Measurements from ENCODE around the gene GPD2.

The GPD2 gene

DNA sequence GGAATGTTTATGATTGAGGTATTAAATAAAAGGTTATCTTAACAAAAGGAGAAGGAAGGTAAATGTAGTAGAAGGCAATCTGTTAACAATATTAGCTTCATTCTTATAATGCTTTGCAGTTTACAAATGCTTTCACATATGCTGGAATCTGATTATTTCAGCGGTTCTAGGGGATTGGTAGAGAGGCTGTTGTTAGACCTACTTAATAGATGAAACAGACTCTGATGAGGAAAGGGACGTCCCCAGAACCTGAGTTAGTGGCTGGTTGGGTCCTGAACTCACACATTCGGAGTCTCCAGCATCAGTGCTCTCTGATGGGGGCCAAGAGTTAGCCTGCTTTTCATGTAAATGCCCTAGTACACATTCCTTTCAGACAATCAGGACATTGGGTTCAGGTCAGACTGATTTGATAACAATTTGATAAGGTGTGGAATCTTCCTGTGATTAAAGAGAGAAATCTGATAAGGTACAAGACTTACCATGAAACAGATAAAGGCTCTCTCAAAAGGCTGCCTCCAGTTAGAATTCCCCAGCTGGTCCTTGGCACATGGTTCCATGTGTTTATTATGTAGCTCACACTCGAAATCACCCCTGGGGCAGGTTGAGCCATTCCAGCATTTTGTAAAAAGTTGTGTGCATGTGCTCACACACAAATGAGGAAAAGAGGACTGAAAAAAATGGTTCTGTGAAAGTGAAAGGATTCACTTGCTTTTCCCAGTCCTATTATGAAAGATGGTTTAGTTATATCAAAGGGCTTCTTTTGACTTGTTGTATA lies 103.1 kb downstream of the GPD2 start:
- no peak for DNase-seq

DNA sequence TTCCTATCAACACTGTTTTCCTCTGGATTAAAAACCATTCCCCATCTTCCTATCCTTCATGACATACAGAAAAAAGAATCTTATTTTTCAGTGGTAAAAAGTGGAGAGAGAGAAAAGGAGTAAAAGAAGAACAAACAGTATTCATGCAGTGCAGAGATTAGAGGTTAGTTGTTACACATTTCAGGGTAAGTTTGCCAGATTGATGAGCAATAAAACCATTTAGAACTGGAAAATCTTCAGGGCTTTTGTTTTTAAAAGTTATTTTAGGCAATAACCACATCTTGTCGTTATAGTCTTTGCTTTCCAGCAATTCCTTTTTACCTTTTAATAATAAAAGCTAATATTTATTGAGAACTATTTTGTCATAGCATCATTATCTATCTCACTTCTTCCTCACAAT lies 104.5 kb downstream of the GPD2 start:
- no peak for DNase-seq

GRCh38 chr2:156541229-156541628 lies 105.0 kb downstream of the GPD2 start:
- DNase-seq = no peak

DNA sequence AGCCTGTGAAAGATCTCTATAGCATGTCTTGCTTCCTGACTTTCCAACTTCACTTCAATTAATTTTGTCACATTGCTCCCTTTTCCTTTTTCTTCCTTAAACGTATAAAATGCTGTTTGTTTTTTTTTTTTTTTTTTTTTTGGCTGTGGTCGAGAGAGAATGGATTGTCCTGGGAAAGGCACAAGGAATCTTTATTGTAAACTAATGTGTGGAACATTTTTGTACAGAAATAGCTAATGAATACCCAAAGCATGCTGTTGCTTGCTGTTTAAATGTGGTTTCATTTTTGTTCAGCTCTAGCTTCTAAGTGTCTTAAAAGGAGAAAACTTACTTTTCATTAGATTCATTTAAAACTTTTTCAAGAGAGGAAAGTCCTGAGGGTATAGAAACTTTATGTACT lies 105.5 kb downstream of the GPD2 start:
- DNase-seq = no peak

DNA sequence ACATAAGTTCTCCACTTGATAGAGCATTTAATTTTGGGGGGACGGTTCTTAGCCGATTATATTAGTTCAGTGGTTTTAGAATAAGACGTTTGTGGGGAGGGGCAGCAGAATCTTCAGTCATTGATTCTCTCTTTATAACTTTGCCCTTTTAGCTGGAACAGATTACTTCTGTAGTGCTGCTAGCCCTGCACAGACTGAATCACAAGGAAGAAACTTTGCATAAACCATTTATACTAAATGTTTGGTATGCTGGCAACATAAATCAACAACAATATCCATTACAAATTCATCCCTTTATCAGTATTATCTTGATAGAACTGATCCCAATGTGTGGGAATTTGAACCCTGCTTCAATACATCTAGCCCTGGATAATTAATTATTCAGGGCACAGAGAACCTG lies 112.2 kb downstream of the GPD2 start:
- no peak for DNase-seq

DNA sequence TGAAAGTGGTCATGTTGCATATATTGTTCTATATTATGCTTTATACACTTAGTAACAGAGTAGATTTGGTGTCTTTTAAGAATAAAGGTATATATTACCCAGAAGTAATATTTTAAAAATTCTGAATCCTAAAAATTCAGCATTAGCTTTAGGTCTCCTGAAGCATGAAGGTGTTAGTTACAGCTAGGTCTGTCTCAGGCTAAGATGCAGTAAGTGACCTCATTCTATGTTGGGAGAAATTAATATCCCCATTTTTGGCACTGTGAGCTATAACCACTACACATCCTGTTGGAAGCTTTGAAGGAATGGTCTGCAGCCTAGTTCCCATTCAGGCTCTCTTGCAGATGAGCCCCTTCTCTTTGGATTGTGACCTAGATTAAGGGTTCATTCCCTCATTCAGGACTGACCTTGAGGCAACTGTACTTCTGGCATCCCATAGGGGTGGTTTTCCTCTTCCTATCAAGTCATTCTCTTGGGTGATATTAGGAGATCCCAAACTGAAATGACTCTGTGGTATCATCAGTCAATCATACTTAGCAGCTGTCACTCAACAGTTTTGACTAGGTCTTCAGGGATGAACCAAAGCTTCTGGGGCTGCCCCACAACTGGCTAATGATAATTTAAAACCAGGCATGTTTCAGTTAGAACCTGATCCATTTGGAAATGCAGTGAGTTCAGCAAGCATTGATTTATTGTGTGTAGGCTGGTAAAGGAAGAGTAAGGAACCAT lies 117.7 kb downstream of the GPD2 start:
- no peak for DNase-seq

- no peak for DNase-seq
Observed at GRCh38 chr2:156561326-156561725, 125.1 kb downstream of the GPD2 start.

GRCh38 chr2:156562124-156562523 lies 125.9 kb downstream of the GPD2 start:
- DNase-seq = peak; percentile 69

GRCh38 chr2:156563994-156564753 lies 128.0 kb downstream of the GPD2 start:
- no peak for DNase-seq

DNA sequence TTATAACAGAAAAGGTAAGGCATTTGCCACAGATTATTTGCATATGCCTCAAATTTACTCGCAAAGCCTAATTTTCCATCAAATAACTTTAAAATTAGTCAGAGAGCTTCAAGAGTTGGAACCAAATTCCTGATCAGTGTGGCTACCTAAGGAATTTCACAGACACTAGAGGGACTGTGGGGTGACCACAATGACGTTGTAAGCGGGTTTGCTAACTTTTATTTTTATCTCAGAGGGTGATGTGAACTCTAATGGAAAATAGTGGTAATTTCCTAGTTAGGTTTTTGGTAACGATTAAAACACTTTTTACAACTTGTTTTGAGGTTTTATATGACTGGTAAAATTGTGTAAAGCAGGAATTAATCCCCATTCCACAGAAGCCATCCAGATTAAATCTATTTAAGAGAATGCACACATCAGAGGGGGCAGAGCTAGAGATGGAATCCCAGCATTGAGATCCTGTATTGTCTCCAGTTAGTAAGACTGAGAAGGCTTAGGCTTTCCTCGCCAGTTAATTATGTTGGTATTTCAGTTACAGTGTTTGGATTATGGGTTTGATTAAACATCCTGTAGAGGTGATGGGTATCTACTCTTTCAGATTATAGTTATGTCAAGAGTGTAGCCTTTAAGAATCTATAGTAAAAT lies 129.0 kb downstream of the GPD2 start:
- DNase-seq = no peak

DNA sequence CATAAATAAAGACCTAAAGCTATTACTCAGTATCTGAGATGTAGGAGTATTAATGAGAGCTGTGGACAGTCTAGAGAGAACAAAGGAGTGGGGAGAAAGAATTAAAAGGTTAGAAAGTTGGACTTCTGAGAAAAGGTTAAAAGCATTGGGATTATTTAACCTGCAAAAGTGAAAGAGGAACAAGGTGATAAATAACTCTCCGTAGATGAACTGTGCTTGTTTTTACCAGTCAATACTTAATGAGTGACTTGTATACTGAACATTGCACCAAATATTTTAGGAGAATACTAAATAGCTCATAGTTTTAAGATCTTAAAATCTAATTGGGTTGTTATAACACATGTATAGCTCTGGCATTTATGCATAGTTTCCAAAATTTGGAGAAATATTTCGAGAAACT lies 137.5 kb downstream of the GPD2 start:
- no peak for DNase-seq

GRCh38 chr2:156574112-156574511 lies 137.9 kb downstream of the GPD2 start:
- DNase-seq = no peak

- DNase-seq = no peak
Observed at GRCh38 chr2:156576005-156576404, 139.8 kb downstream of the GPD2 start.

DNA sequence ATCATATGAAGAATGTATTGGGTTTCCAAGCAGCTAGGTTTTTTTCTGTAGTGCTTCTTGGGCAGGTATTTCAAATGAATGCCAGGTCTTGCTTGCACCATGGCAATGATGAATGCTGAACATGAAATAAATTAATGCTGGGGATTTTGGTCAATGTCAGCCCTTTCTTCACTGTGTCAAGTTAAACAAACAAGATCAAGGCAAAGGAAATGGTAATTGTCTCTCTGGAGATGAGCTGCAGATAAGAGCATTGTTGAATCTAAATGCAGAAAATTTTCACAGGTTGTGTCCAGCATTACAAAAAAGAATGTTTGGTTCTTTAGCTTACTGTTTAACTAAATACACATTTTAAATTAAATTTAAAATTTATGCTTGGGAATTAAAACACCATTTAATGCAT lies 144.3 kb downstream of the GPD2 start:
- DNase-seq = no peak

DNA sequence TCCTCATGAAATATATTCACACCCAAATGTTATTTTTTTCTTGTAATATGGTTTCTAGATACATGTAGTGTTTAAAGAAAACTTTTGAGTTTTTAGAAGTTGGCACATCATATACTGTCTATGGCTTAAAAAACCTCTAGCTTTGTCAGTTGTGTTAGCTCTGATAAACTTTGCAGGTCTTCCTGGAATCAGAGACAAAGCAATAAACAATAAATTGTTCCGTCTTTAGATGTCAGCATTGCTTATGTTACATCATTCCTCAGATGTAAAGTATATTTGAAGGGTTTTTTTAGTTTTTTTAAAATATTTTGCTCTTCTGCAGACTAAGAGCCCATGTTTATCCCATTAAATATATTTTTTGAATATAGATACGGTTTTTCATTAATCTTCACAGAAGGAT lies 145.1 kb downstream of the GPD2 start:
- DNase-seq = no peak

DNA sequence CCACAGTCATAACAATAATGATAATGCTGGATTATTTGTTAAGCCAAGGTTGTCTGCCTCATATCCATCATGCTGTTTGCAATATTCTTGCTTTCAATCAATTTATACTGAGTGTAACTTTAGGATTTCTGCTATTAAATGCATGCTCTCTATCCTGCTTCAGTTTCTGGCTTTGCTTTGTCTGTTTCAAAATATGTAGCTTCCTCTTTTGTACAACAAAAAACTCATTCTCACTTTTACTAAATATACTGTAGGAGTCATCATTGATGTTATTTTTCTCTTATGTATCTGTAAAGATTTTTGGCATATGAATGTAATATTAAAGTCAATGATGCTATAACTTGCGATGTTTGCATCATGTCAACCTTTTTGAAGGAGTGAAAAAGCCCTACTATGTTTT lies 149.3 kb downstream of the GPD2 start:
- no peak for DNase-seq

GRCh38 chr2:156586621-156587020 lies 150.4 kb downstream of the GPD2 start:
- no peak for DNase-seq

GRCh38 chr2:156589381-156590079 lies 153.4 kb downstream of the GPD2 start:
- peak; percentile 46 for DNase-seq

GRCh38 chr2:156590085-156590739 lies 154.0 kb downstream of the GPD2 start:
- no peak for DNase-seq

DNA sequence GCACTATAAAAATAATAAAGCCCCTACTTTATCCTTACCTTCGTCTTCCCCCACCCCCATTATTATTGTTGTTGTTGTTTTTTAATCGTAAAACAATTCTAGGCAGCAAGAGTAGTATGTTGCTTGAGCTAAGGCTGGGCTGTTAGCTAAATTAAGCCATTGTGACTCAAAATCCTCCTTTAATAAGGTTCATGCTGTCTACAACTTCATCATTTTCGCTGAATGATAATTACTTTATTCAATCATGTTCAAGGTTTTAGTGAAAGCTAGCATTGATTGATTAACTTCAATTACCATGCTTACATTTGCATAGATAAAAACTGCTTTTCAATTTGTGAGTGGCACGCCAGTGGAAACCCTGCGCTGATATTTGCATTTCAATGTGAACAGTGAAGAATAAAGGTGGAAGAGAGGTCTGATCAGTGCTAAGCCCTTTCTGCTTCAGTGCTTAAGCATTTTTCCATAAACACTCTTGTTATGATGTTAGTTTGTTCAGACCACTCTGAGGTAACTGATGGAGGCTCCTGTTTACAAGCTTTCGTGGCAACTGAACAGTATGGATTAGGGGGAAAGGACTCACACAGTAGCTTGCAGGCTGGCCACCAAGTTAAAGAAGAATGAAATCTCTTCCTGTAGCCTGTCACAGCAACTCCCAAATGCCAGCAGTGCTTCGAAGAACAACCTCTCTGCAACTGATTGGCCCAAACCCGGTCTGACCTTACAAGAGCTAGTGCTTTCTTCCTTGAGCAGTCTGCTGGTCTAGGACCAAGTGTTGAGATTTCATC lies 156.8 kb downstream of the GPD2 start:
- DNase-seq = no peak

DNA sequence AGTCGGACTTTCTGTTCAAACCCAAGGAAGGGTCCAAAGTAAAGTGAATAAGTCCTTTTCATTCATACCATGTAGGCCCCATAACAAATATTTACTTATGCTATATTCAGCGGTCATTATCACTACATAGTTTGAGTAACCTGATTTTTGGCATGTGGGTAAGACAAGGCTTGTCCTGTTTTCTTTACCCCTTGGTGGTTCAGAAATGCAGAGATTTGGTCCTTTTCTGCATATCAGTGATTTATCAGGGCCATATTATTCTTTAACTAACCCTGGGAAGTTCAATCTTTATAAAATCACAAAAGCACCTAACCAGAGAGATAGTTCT lies 157.4 kb downstream of the GPD2 start:
- DNase-seq = no peak
